Lung (tissue), 13 donors: ENCODE measurements around the gene DHX32. TPM values are rescaled to one million over a fixed set of nuclear protein-coding genes. Genes with fewer than 3 reads are reported as not detected.

Experiments used
- ATAC-seq: fragments of 200-7000 bp; cut with Tn5 transposase; one replicate; pipeline ENCODE4 v1.9.1; 2020; ENCODE audit warnings: moderate number of reproducible peaks; ENCODE audit not compliant: insufficient read depth, low FRiP score
- DNase-seq, 3 donors: peaks; one replicate each; pipeline ENCODE4 v3.0.0-alpha.2; 2013 to 2017
- H3K27ac ChIP-seq, 2 donors: one replicate each; pipeline ENCODE4 v1.5.1; 2013; ENCODE audit warnings: mild to moderate bottlenecking in 2 of 2, moderate library complexity in 2 of 2, control low read depth in 1 of 2, inconsistent platforms in 1 of 2, low read depth in 1 of 2, low read length in 1 of 2
- H3K27me3 ChIP-seq, 3 donors: one replicate each; pipeline ENCODE4 v1.5.1; 2013; ENCODE audit warnings: low read length in 2 of 3; ENCODE audit not compliant: control insufficient read depth in 3 of 3, insufficient read depth in 3 of 3
- H3K36me3 ChIP-seq, 4 donors: one replicate each; pipeline ENCODE4 v1.5.1; 2013; ENCODE audit warnings: low read length in 4 of 4, mild to moderate bottlenecking in 1 of 4, moderate library complexity in 1 of 4; ENCODE audit not compliant: control insufficient read depth in 4 of 4, insufficient read depth in 4 of 4
- H3K4me1 ChIP-seq, 5 donors: one replicate each; pipeline ENCODE4 v1.5.1; 2013; ENCODE audit warnings: low read length in 5 of 5, mild to moderate bottlenecking in 2 of 5, moderate library complexity in 1 of 5; ENCODE audit not compliant: control insufficient read depth in 5 of 5, insufficient read depth in 5 of 5
- H3K4me3 ChIP-seq: one replicate; pipeline ENCODE4 v1.5.1; 2013; ENCODE audit warnings: mild to moderate bottlenecking, control low read depth, moderate library complexity
- H3K9ac ChIP-seq, 2 donors: one replicate each; pipeline ENCODE4 v1.5.1; 2013; ENCODE audit warnings: low read length in 2 of 2, control low read depth in 1 of 2; ENCODE audit not compliant: insufficient read depth in 1 of 2
- H3K9me3 ChIP-seq, 4 donors: one replicate each; pipeline ENCODE4 v1.5.1; 2013; ENCODE audit warnings: low read length in 3 of 4, mild to moderate bottlenecking in 1 of 4, moderate library complexity in 1 of 4; ENCODE audit not compliant: control insufficient read depth in 4 of 4, insufficient read depth in 3 of 4
- CTCF ChIP-seq: IDR thresholded peaks from 2 replicates; pipeline ENCODE4 v1.5.1; 2012; ENCODE audit warnings: mild to moderate bottlenecking; ENCODE audit errors: control extremely low read depth, extremely low read depth
- WGBS, 2 donors: extraction: QIAGEN DNeasy Blood & Tissue Kit; methylation state at CpG; one replicate each; pipeline ENCODE4 v1.1.7; 2013; 5-methylcytosine and 5-hydroxymethylcytosine counted together
- polyA plus RNA-seq, 2 donors: library from polyadenylated mRNA; stranded (reverse); fragments of 200-250 nt; gene quantifications; one replicate each; pipeline ENCODE4 v1.2.1, GENCODE V29; 2013
- small RNA-seq: library from RNA; depleted of rRNA; stranded (forward); fragments of <200 nt; gene quantifications from one replicate; pipeline ENCODE3, GENCODE V24; 2014; ENCODE audit warnings: low replicate concordance
- total RNA-seq, 2 donors: library from RNA; depleted of rRNA in 1 of 2; stranded (reverse); fragments of >200 nt in 1 of 2; gene quantifications; one replicate each; pipeline ENCODE4 v1.2.1, GENCODE V29; 2014 to 2021
- donor health status: control.
- donor health status: control.
- donor health status: Bipolar disorder and iron deficiency.
- donor health status: healthy.
- donor health status: DM: yes; HTN: yes; CAD: no.

The DHX32 gene
- total and polyA plus RNA-seq, 4 donors, result 15.2 to 33.8 (median 25.5) TPM

- H3K27ac ChIP-seq, result no peak overlapping the region
- no peaks in the 10 kb centered on the region for H3K9me3 ChIP-seq
- no peak overlapping the region for H3K9ac ChIP-seq
- WGBS, 2 donors, result 81 to 84% methylated on average over 17 of the region's 17 CpGs
- ATAC-seq, result no peak
- no peak overlapping the region for H3K4me3 ChIP-seq
- no peaks in the 10 kb centered on the region for H3K27me3 ChIP-seq
- H3K36me3 ChIP-seq, result peaks cover 9 to 29% (median 17%) of the 10 kb centered on the region in 4 donors
- no peak for TF ChIP-seq CTCF
- H3K4me1 ChIP-seq, result no peaks in the 10 kb centered on the region
- DNase-seq, result no peak
These were observed 92.7 kb downstream of the DHX32 start for GRCh38 chr10:125788156-125789034.

Small RNA genes lying within 50 kb of the gene (small RNA-seq; reads per million reads assigned to genes)
- not detected for gene MIR4484
- not detected for gene RF00017
- gene RNU2-42P, result not detected

Other genes with a start within 250 kb of the DHX32 start
- not detected for gene TEX36, start 198.1 kb downstream of the DHX32 start, total RNA-seq
- not detected for gene TEX36, start 198.1 kb downstream of the DHX32 start, polyA plus RNA-seq
- gene EDRF1, start 161.6 kb downstream of the DHX32 start, total RNA-seq, result 10 to 100 TPM; 15.9 to 54.6 TPM
- gene EDRF1, start 161.6 kb downstream of the DHX32 start, polyA plus RNA-seq, result 10 to 100 TPM in 1 of 2 donors, 1 to 10 TPM in 1; 9.4 to 19.4 TPM
- under 1 TPM; 0.21 to 0.46 TPM for gene MMP21, start 105.5 kb downstream of the DHX32 start, total RNA-seq
- under 1 TPM; 0.03 to 0.08 TPM for gene MMP21, start 105.5 kb downstream of the DHX32 start, polyA plus RNA-seq
- 10 to 100 TPM; 32.5 to 45.5 TPM for gene UROS, start 58.0 kb downstream of the DHX32 start, total RNA-seq
- 10 to 100 TPM; 29.8 to 44.7 TPM for gene UROS, start 58.0 kb downstream of the DHX32 start, polyA plus RNA-seq
- gene BCCIP, start 57.7 kb downstream of the DHX32 start, total RNA-seq, result 10 to 100 TPM; 37.5 to 38.9 TPM
- 10 to 100 TPM; 55.9 to 70.1 TPM for gene BCCIP, start 57.7 kb downstream of the DHX32 start, polyA plus RNA-seq
- 10 to 100 TPM; 16.8 to 18.4 TPM for gene FANK1, start 15.3 kb upstream of the DHX32 start, total RNA-seq
- gene FANK1, start 15.3 kb upstream of the DHX32 start, polyA plus RNA-seq, result 10 to 100 TPM in 1 of 2 donors, 1 to 10 TPM in 1; 8.7 to 10.6 TPM